ENCODE results near the gene ACVR1. TPM values are rescaled to one million over a fixed set of nuclear protein-coding genes. Genes with fewer than 3 reads are reported as not detected.
"Not testable (repeated sequence)": the region's sequence is repeated elsewhere in the genome, so short reads cannot be mapped to it uniquely, and the experiment has no call there.

ACVR1 gene
- polyA plus RNA-seq, 1 experiment = 50.6 TPM

- CTCF ChIA-PET = no interaction called here
- H3K27ac ChIP-seq (ENCODE audit: low read depth, low read length) = no peak overlapping the region
Observed at GRCh38 chr2:157726946-157727345, 149.2 kb downstream of the ACVR1 start.

GRCh38 chr2:157725846-157726245 lies 150.3 kb downstream of the ACVR1 start:
- no peaks in the 10 kb centered on the region; the same call in 1 of the 2 replicates for H3K9me3 ChIP-seq (ENCODE audit: control insufficient read depth, insufficient read depth, low read length)
- H3K27me3 ChIP-seq (ENCODE audit: control insufficient read depth, insufficient read depth, low read length) = no peaks in the 10 kb centered on the region
- CTCF ChIA-PET = no interaction called here
- DNase-seq (ENCODE audit: low read depth, low spot score) = peak; percentile 38
- POLR2A ChIA-PET = no interaction called here
- no peak for TF ChIP-seq CTCF (IDR thresholded peaks at IDR 0.05; ENCODE audit: low read depth, low read length)
- H3K4me3 ChIP-seq (ENCODE audit: low read depth, low read length) = no peak overlapping the region
- H3K27ac ChIP-seq (ENCODE audit: low read depth, low read length) = no peak overlapping the region

More at GRCh38 chr2:157726946-157727345, 149.2 kb downstream of the ACVR1 start:
- H3K27me3 ChIP-seq (ENCODE audit: control insufficient read depth, insufficient read depth, low read length) = no peaks in the 10 kb centered on the region
- no peak for DNase-seq (ENCODE audit: low read depth, low spot score)
- POLR2A ChIA-PET = interaction anchor here (0.7 kb wide), 1 partner anchor 428 kb away, joined by 3 read pairs; no protein-coding TSS in a partner anchor
- H3K9me3 ChIP-seq (ENCODE audit: control insufficient read depth, insufficient read depth, low read length) = no peaks in the 10 kb centered on the region; the same call in 1 of the 2 replicates
- H3K4me3 ChIP-seq (ENCODE audit: low read depth, low read length) = no peak overlapping the region
- TF ChIP-seq CTCF (IDR thresholded peaks at IDR 0.05; ENCODE audit: low read depth, low read length) = no peak

- TF ChIP-seq CTCF (IDR thresholded peaks at IDR 0.05; ENCODE audit: low read depth, low read length) = no peak
- H3K27me3 ChIP-seq (ENCODE audit: control insufficient read depth, insufficient read depth, low read length) = no peaks in the 10 kb centered on the region
- no peaks in the 10 kb centered on the region; the same call in 1 of the 2 replicates for H3K9me3 ChIP-seq (ENCODE audit: control insufficient read depth, insufficient read depth, low read length)
- H3K4me3 ChIP-seq (ENCODE audit: low read depth, low read length) = no peak overlapping the region
- no peak for DNase-seq (ENCODE audit: low read depth, low spot score)
- CTCF ChIA-PET = no interaction called here
- POLR2A ChIA-PET = no interaction called here
- no peak overlapping the region for H3K27ac ChIP-seq (ENCODE audit: low read depth, low read length)
Observed at GRCh38 chr2:157722580-157723234, 153.4 kb downstream of the ACVR1 start.

- ChIA-PET POLR2A (no interaction called here), CTCF (no interaction called here)
- Histone ChIP-seq H3K4me3 (ENCODE audit: low read depth, low read length) (no peak overlapping the region), H3K9me3 (ENCODE audit: control insufficient read depth, insufficient read depth, low read length) (no peaks in the 10 kb centered on the region; the same call in 1 of the 2 replicates), H3K27me3 (ENCODE audit: control insufficient read depth, insufficient read depth, low read length) (no peaks in the 10 kb centered on the region), H3K27ac (ENCODE audit: low read depth, low read length) (no peak overlapping the region)
- TF ChIP-seq CTCF (IDR thresholded peaks at IDR 0.05; ENCODE audit: low read depth, low read length) = no peak
- no peak for DNase-seq (ENCODE audit: low read depth, low spot score)
Observed at GRCh38 chr2:157720504-157720903, 155.6 kb downstream of the ACVR1 start.

- POLR2A ChIA-PET; CTCF ChIA-PET; H3K9me3 ChIP-seq (ENCODE audit: control insufficient read depth, insufficient read depth, low read length); H3K27me3 ChIP-seq (ENCODE audit: control insufficient read depth, insufficient read depth, low read length); H3K4me3 ChIP-seq (ENCODE audit: low read depth, low read length); H3K27ac ChIP-seq (ENCODE audit: low read depth, low read length): not testable (repeated sequence)
- DNase-seq (ENCODE audit: low read depth, low spot score) = peak; percentile 6
Observed at GRCh38 chr2:157704653-157705052, 171.5 kb downstream of the ACVR1 start.

- H3K4me3 ChIP-seq (ENCODE audit: low read depth, low read length); CTCF ChIA-PET; POLR2A ChIA-PET; H3K9me3 ChIP-seq (ENCODE audit: control insufficient read depth, insufficient read depth, low read length); DNase-seq (ENCODE audit: low read depth, low spot score); H3K27ac ChIP-seq (ENCODE audit: low read depth, low read length); H3K27me3 ChIP-seq (ENCODE audit: control insufficient read depth, insufficient read depth, low read length): not testable (repeated sequence)
Observed at GRCh38 chr2:157704148-157704547, 172.0 kb downstream of the ACVR1 start.

Data from AG04450 (cell line).